Osteoblast (primary cell): ENCODE results near the gene IGF2R. TPM values are rescaled to one million over a fixed set of nuclear protein-coding genes. Genes with fewer than 3 reads are reported as not detected.

Experiments used
- DNase-seq: peaks from one replicate; pipeline ENCODE4 v3.0.0; 2011; ENCODE audit warnings: low spot score, mixed read lengths; ENCODE audit not compliant: insufficient read length; ENCODE audit errors: missing footprints
- H2AFZ ChIP-seq: 2 replicates; pipeline ENCODE4 v1.6.0; 2011; ENCODE audit warnings: mild to moderate bottlenecking, low read length
- H3K27ac ChIP-seq: 2 replicates; pipeline ENCODE4 v1.5.1; 2011; ENCODE audit warnings: mild to moderate bottlenecking, low read depth, low read length, moderate library complexity
- H3K27me3 ChIP-seq: 2 replicates; pipeline ENCODE4 v1.6.0; 2012; ENCODE audit warnings: mild to moderate bottlenecking, control low read depth, inconsistent platforms, low read length, moderate library complexity; ENCODE audit not compliant: insufficient read depth
- H3K36me3 ChIP-seq: 2 replicates; pipeline ENCODE4 v1.5.1; 2011; ENCODE audit warnings: mild to moderate bottlenecking, low read length, control low read depth, moderate library complexity; ENCODE audit not compliant: insufficient read depth
- H3K4me1 ChIP-seq: 2 replicates; pipeline ENCODE4 v1.5.1; 2011; ENCODE audit warnings: mild to moderate bottlenecking, low read length, control low read depth, moderate library complexity; ENCODE audit not compliant: insufficient read depth
- H3K4me2 ChIP-seq: 2 replicates; pipeline ENCODE4 v1.6.0; 2011; ENCODE audit warnings: mild to moderate bottlenecking, low read length; ENCODE audit not compliant: insufficient read depth
- H3K4me3 ChIP-seq: fragments of 200-600 bp; sonication (generic); 3 replicates; pipeline ENCODE4 v1.5.1; 2012; ENCODE audit warnings: mild to moderate bottlenecking, low read length, inconsistent platforms; ENCODE audit not compliant: insufficient read depth
- H3K79me2 ChIP-seq: 2 replicates; pipeline ENCODE4 v1.6.0; 2012; ENCODE audit warnings: mild to moderate bottlenecking, low read length, control low read depth, inconsistent platforms; ENCODE audit not compliant: insufficient read depth
- H3K9me3 ChIP-seq: 2 replicates; pipeline ENCODE4 v1.5.1; 2011; ENCODE audit warnings: low read depth, low read length, control low read depth
- H4K20me1 ChIP-seq: 2 replicates; pipeline ENCODE4 v1.6.0; 2012; ENCODE audit warnings: mild to moderate bottlenecking, low read length, control low read depth; ENCODE audit not compliant: insufficient read depth
- total RNA-seq: library from RNA; depleted of rRNA; stranded (reverse); fragments of >200 nt; gene quantifications from 2 replicates; pipeline ENCODE4 v1.2.3, GENCODE V29; 2012
- TF ChIP-seq, protein P1 (sequence below): IDR thresholded peaks from 2 replicates; pipeline ENCODE4 v1.5.1; 2011; ENCODE audit warnings: mild to moderate bottlenecking, low read depth, low read length, moderate library complexity; ENCODE audit errors: extremely low read depth

The IGF2R gene
- total RNA-seq, 1 donor: 174 TPM

DNA sequence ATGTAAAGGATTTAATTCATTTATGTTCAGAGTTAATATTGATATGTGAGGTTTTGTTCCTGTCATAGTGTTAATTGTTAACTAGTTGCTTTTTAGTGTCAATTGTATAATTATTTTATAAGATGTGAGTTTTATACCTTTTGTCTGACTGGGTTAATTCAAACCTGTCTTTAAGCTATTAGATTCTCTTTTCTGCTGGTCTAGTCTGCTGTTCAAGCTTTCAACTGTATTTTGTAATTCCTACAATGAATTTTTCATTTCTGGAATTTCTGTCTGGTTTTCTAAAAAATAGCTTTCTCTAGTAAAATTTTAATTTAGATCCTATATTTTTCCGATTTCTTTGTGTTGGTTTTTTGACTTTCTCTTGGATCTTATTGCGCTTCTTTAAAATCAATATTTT is 26.5 kb downstream of the IGF2R start:
- H3K36me3 ChIP-seq: peaks cover 8% of the 10 kb centered on the region
- TF ChIP-seq, protein P1, sequence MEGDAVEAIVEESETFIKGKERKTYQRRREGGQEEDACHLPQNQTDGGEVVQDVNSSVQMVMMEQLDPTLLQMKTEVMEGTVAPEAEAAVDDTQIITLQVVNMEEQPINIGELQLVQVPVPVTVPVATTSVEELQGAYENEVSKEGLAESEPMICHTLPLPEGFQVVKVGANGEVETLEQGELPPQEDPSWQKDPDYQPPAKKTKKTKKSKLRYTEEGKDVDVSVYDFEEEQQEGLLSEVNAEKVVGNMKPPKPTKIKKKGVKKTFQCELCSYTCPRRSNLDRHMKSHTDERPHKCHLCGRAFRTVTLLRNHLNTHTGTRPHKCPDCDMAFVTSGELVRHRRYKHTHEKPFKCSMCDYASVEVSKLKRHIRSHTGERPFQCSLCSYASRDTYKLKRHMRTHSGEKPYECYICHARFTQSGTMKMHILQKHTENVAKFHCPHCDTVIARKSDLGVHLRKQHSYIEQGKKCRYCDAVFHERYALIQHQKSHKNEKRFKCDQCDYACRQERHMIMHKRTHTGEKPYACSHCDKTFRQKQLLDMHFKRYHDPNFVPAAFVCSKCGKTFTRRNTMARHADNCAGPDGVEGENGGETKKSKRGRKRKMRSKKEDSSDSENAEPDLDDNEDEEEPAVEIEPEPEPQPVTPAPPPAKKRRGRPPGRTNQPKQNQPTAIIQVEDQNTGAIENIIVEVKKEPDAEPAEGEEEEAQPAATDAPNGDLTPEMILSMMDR: no peak
- H3K79me2 ChIP-seq: peaks cover 100% of the 10 kb centered on the region
- no peak overlapping the region for H2AFZ ChIP-seq
- H3K9me3 ChIP-seq: no peaks in the 10 kb centered on the region
- H3K27ac ChIP-seq: no peak overlapping the region
- no peak overlapping the region for H3K4me2 ChIP-seq
- H3K4me1 ChIP-seq: peaks cover 2% of the 10 kb centered on the region
- no peak overlapping the region for H3K4me3 ChIP-seq
- H4K20me1 ChIP-seq: peaks cover 34% of the 10 kb centered on the region
- no peak for DNase-seq
- H3K27me3 ChIP-seq: no peaks in the 10 kb centered on the region

DNA sequence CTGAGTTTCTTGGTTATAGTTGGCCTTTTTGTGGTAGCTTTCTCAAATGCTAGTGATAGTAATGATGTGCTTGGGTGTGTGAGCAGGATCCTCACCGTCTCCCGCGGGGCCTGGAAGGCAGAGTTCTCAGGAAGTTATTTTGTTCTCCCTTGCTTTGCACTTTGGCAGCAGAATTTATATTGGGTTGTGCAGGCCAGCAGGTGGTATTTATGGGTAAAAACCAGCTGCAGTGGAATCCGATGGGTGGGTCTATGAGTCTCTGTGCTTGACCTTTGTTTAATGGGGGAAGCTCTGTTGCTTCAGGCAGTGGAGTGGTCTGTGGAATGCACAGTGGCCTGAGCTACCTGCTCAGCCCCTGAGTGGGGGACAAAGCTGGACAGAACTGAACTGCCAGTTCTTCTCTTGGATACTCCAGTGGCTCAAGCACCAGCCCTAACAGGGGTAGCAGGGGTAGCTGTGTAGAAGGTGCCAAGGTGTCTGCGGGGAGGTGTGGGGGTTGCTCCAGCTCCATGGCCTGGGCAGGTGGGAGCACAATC is 27.3 kb downstream of the IGF2R start:
- H3K4me2 ChIP-seq: no peak overlapping the region
- peaks cover 37% of the 10 kb centered on the region for H4K20me1 ChIP-seq
- TF ChIP-seq, protein P1: no peak
- peaks cover 97% of the 10 kb centered on the region for H3K79me2 ChIP-seq
- H2AFZ ChIP-seq: no peak overlapping the region
- H3K4me3 ChIP-seq: no peak overlapping the region
- no peaks in the 10 kb centered on the region for H3K27me3 ChIP-seq
- peaks cover 3% of the 10 kb centered on the region for H3K4me1 ChIP-seq
- H3K9me3 ChIP-seq: no peaks in the 10 kb centered on the region
- peaks cover 8% of the 10 kb centered on the region for H3K36me3 ChIP-seq
- H3K27ac ChIP-seq: no peak overlapping the region
- DNase-seq: no peak

- TF ChIP-seq, protein P1: no peak
- no peak overlapping the region for H3K4me3 ChIP-seq
- H3K36me3 ChIP-seq: peaks cover 3% of the 10 kb centered on the region
- H3K79me2 ChIP-seq: peaks cover 97% of the 10 kb centered on the region
- no peaks in the 10 kb centered on the region for H3K27me3 ChIP-seq
- no peak overlapping the region for H2AFZ ChIP-seq
- DNase-seq: no peak
- H3K4me2 ChIP-seq: no peak overlapping the region
- H3K4me1 ChIP-seq: peaks cover 3% of the 10 kb centered on the region
- H4K20me1 ChIP-seq: peaks cover 40% of the 10 kb centered on the region
- H3K27ac ChIP-seq: no peak overlapping the region
- H3K9me3 ChIP-seq: no peaks in the 10 kb centered on the region
Observed at GRCh38 chr6:159996626-159997497, 28.0 kb downstream of the IGF2R start.

- Histone ChIP-seq H4K20me1 (peaks cover 43% of the 10 kb centered on the region), H3K79me2 (peaks cover 96% of the 10 kb centered on the region)
- TF ChIP-seq, protein P1: no peak
Observed at GRCh38 chr6:159997498-159998101, 28.7 kb downstream of the IGF2R start.

More at GRCh38 chr6:159997498-159998101, 28.7 kb downstream of the IGF2R start:
- Histone ChIP-seq H3K4me3 (no peak overlapping the region), H3K9me3 (no peaks in the 10 kb centered on the region), H3K27me3 (no peaks in the 10 kb centered on the region), H3K27ac (no peak overlapping the region), H3K36me3 (peaks cover 2% of the 10 kb centered on the region), H2AFZ (no peak overlapping the region), H3K4me2 (no peak overlapping the region), H3K4me1 (peaks cover 3% of the 10 kb centered on the region)
- no peak for DNase-seq
